Endothelial cell of umbilical vein (primary cell): ENCODE data around the gene C16orf78. TPM values are rescaled to one million over a fixed set of nuclear protein-coding genes. Genes with fewer than 3 reads are reported as not detected.

Experiments
- BruUV-seq: library from RNA; stranded (reverse); fragments of 400-500 nt; replicated peaks from 2 replicates; lab custom pipeline; 2021; lab: Mats Ljungman, UMichigan
- CTCF ChIA-PET: fragments of 300-600, 350-600 bp; sonication (Branson Sonifier 250); formaldehyde crosslinking; loops from one replicate; lab custom pipeline; 2021; ENCODE audit warnings: antibody characterized with exemption, inconsistent platforms; lab: Charles Lee
- POLR2A ChIA-PET: fragments of 300-600, 350-600 bp; sonication (Branson Sonifier 250); formaldehyde crosslinking; loops from one replicate; lab custom pipeline; 2021; ENCODE audit warnings: antibody characterized with exemption, inconsistent platforms; lab: Charles Lee
- DNase-seq: peaks from one replicate; pipeline ENCODE4 v3.0.0-alpha.2; 2011; ENCODE audit warnings: low read depth, low spot score
- FAIRE-seq: peaks from 2 replicates; lab custom pipeline; 2011; peaks lifted over from hg19 to GRCh38; lab: Jason Lieb, UNC
- H2AFZ ChIP-seq: 2 replicates; pipeline ENCODE4 v1.6.0; 2012; ENCODE audit warnings: low read depth, low read length, control low read depth, inconsistent platforms
- H3K27ac ChIP-seq: 2 replicates; pipeline ENCODE4 v1.5.1; 2011; ENCODE audit warnings: low read depth, mild to moderate bottlenecking, control low read depth, low read length, moderate library complexity; ENCODE audit not compliant: insufficient read depth
- H3K27me3 ChIP-seq, 2 experiments: 2 replicates each; pipeline versions ENCODE4 v1.6.0 to v1.6.1; 2011; ENCODE audit warnings: low read length in 2 of 2, mixed read lengths in 1 of 2; ENCODE audit not compliant: control insufficient read depth in 2 of 2, insufficient read depth in 2 of 2
- H3K36me3 ChIP-seq, 2 experiments: 2 replicates in 1 of 2; 3 replicates in 1 of 2; pipeline ENCODE4 v1.5.1; 2011; ENCODE audit warnings: low read length in 2 of 2, mild to moderate bottlenecking in 1 of 2, moderate library complexity in 1 of 2; ENCODE audit not compliant: control insufficient read depth in 2 of 2, insufficient read depth in 2 of 2; ENCODE audit errors: extremely low read depth in 1 of 2
- H3K4me1 ChIP-seq: 3 replicates; pipeline ENCODE4 v1.5.1; 2011; ENCODE audit warnings: mild to moderate bottlenecking, low read length; ENCODE audit not compliant: control insufficient read depth, insufficient read depth; ENCODE audit errors: extremely low read depth
- H3K4me2 ChIP-seq: 2 replicates; pipeline ENCODE4 v1.6.1; 2011; ENCODE audit warnings: low read length, control low read depth, mixed read lengths; ENCODE audit not compliant: insufficient read depth
- H3K4me3 ChIP-seq, 3 experiments: fragments of 200-600 bp in 1 of 3; sonication (generic), shearing (Covaris generic) in 1 of 3; replicated peaks in 1 of 3; 2 replicates each; pipeline ENCODE4 v1.5.1; 2011 to 2016; ENCODE audit warnings: control low read depth in 3 of 3, low read length in 3 of 3, mild to moderate bottlenecking in 2 of 3, inconsistent platforms in 1 of 3, low read depth in 1 of 3, moderate library complexity in 1 of 3; ENCODE audit not compliant: insufficient read depth in 1 of 3
- H3K79me2 ChIP-seq: 2 replicates; pipeline ENCODE4 v1.6.0; 2012; ENCODE audit warnings: low read length, inconsistent platforms; ENCODE audit not compliant: control insufficient read depth, insufficient read depth
- H3K9ac ChIP-seq: replicated peaks from 2 replicates; pipeline ENCODE3; 2011; ENCODE audit warnings: low read length, control low read depth; ENCODE audit not compliant: insufficient read depth; ENCODE audit errors: extremely low read depth
- H3K9me1 ChIP-seq: replicated peaks from 3 replicates; pipeline ENCODE4 v1.6.0; 2011; ENCODE audit warnings: mild to moderate bottlenecking, low read length; ENCODE audit not compliant: control insufficient read depth, insufficient read depth; ENCODE audit errors: extremely low read depth
- H3K9me3 ChIP-seq: replicated peaks from 2 replicates; pipeline ENCODE4 v1.5.1; 2012; ENCODE audit warnings: low read length, inconsistent platforms; ENCODE audit not compliant: control insufficient read depth, insufficient read depth
- H4K20me1 ChIP-seq: replicated peaks from 2 replicates; pipeline ENCODE3; 2011; ENCODE audit warnings: mild to moderate bottlenecking, low read length; ENCODE audit not compliant: control insufficient read depth, insufficient read depth; ENCODE audit errors: extremely low read depth
- CTCF ChIP-seq, 2 donors: IDR thresholded peaks; 1 replicate in 1 of 2; 2 replicates in 1 of 2; pipeline ENCODE4 v1.5.1; 2011; ENCODE audit warnings: low read length in 2 of 2, mild to moderate bottlenecking in 2 of 2, moderate library complexity in 2 of 2, control low read depth in 1 of 2, inconsistent platforms in 1 of 2, low read depth in 1 of 2; ENCODE audit not compliant: insufficient read depth in 1 of 2; ENCODE audit errors: extremely low read depth in 1 of 2
- EZH2 ChIP-seq: IDR thresholded peaks from 2 replicates; pipeline ENCODE4 v1.6.1; 2012; ENCODE audit warnings: borderline replicate concordance, low read depth, mild to moderate bottlenecking, moderate library complexity, low read length, inconsistent platforms; ENCODE audit not compliant: severe bottlenecking
- FOS ChIP-seq: IDR thresholded peaks from 2 replicates; pipeline ENCODE4 v1.6.1; 2011; ENCODE audit warnings: mild to moderate bottlenecking, low read length, moderate library complexity, borderline replicate concordance; ENCODE audit not compliant: insufficient read depth
- GATA2 ChIP-seq: IDR thresholded peaks from 2 replicates; pipeline ENCODE4 v1.7.0; 2011; ENCODE audit warnings: low read depth, mild to moderate bottlenecking, moderate library complexity, mixed read lengths, low read length; ENCODE audit not compliant: insufficient read length, insufficient read depth
- JUN ChIP-seq: IDR thresholded peaks from 2 replicates; pipeline ENCODE4 v1.6.1; 2011; ENCODE audit warnings: borderline replicate concordance, low read depth; ENCODE audit not compliant: insufficient read length, insufficient read depth
- MAX ChIP-seq: IDR thresholded peaks from 2 replicates; pipeline ENCODE4 v1.6.1; 2011; ENCODE audit not compliant: insufficient read depth, insufficient read length
- MYC ChIP-seq: IDR thresholded peaks from one replicate; pipeline ENCODE4 v1.6.1; 2011; ENCODE audit warnings: mild to moderate bottlenecking, low read depth, low read length
- POLR2A ChIP-seq: IDR thresholded peaks from 2 replicates; pipeline ENCODE4 v1.6.1; 2012; ENCODE audit warnings: low read depth, mild to moderate bottlenecking, control low read depth, low read length
- POLR2AphosphoS5 ChIP-seq: IDR thresholded peaks from 2 replicates; pipeline ENCODE4 v1.6.1; 2012; ENCODE audit warnings: low read depth, mild to moderate bottlenecking, control low read depth, low read length, moderate library complexity; ENCODE audit not compliant: insufficient read depth
- dilution Hi-C: fragments of 300-500 bp; cut with MboI; formaldehyde crosslinking; loops from one replicate; pipeline ENCODE4 v1.15.0; 2019; ENCODE audit warnings: low sequenced_read_pairs; ENCODE audit not compliant: extremely low pct_ligation_motif_present
- intact Hi-C: fragments of 100-400 bp; cut with micrococcal nuclease; formaldehyde crosslinking; loops from one replicate; pipeline ENCODE4 v1.10.0; 2022
- polyA plus RNA-seq, 4 experiments: library from polyadenylated mRNA; depleted of rRNA in 3 of 4; stranded (reverse) in 3 of 4; unstranded in 1 of 4; fragments of >200 nt; gene quantifications; 2 replicates each; pipeline versions ENCODE4 v1.2.1 to v1.2.3, GENCODE V29; 2011 to 2012; ENCODE audit warnings: missing spikeins in 1 of 4
- total RNA-seq: library from RNA; stranded (reverse); gene quantifications from 2 replicates; pipeline ENCODE4 v1.2.3, GENCODE V29; 2021

Gene C16orf78
- total and polyA plus RNA-seq, 2 donors (not counting 3 experiments of a cell fraction or from before 2014, with no cell fraction given): not detected

- no peak overlapping the region for H3K4me3 ChIP-seq
- no peaks in the 10 kb centered on the region for H3K79me2 ChIP-seq
- no peaks in the 10 kb centered on the region for H3K9me1 ChIP-seq
- no peak overlapping the region for H3K27ac ChIP-seq
- H3K9me3 ChIP-seq: no peaks in the 10 kb centered on the region
- no peak overlapping the region for H3K4me2 ChIP-seq
- H2AFZ ChIP-seq: no peak overlapping the region
- no peaks in the 10 kb centered on the region for H3K4me1 ChIP-seq
- DNase-seq: no peak
- no peaks in the 10 kb centered on the region for H4K20me1 ChIP-seq
- no peak overlapping the region for H3K9ac ChIP-seq
- intact Hi-C loops: no loop called here
- ChIA-PET POLR2A (no interaction called here), CTCF (no interaction called here)
- no peak for FAIRE-seq
- no peaks in the 10 kb centered on the region for H3K36me3 ChIP-seq
- H3K27me3 ChIP-seq: no peaks in the 10 kb centered on the region
- no TSS peak for BruUV-seq
- no peak for TF ChIP-seq POLR2AphosphoS5
- no peak for TF ChIP-seq CTCF (IDR thresholded peaks at IDR 0.05; ENCODE audit: extremely low read depth in 1 of 2, insufficient read depth in 1 of 2, low read depth in 1 of 2, low read length in 2 of 2)
- TF ChIP-seq FOS: no peak
- TF ChIP-seq GATA2: no peak
- no peak for TF ChIP-seq POLR2A
- no peak for TF ChIP-seq MAX
- no peak for TF ChIP-seq EZH2
- no peak for TF ChIP-seq JUN
- no peak for TF ChIP-seq MYC
- dilution Hi-C loops: no loop called here
Observed at GRCh38 chr16:49337814-49338350, 35.7 kb upstream of the C16orf78 start.
